SIG-M5 (cell line): ENCODE results near the gene RAD18.

Source experiments
- DNase-seq: peaks from one replicate; lab custom pipeline; 2025; lab: John Stamatoyannopoulos, UW

RAD18 gene

GRCh38 chr3:8985411-8985831 is 22.1 kb upstream of the RAD18 start:
- DNase-seq: no peak

- no peak for DNase-seq
Observed at GRCh38 chr3:8984526-8984925, 21.3 kb upstream of the RAD18 start.

- no peak for DNase-seq
Observed at GRCh38 chr3:8984081-8984480, 20.8 kb upstream of the RAD18 start.

GRCh38 chr3:8983591-8983990 is 20.3 kb upstream of the RAD18 start:
- no peak for DNase-seq

- no peak for DNase-seq
Observed at GRCh38 chr3:8983026-8983425, 19.8 kb upstream of the RAD18 start.

GRCh38 chr3:8982509-8982908 is 19.2 kb upstream of the RAD18 start:
- DNase-seq: no peak

GRCh38 chr3:8981700-8982099 is 18.4 kb upstream of the RAD18 start:
- no peak for DNase-seq

- no peak for DNase-seq
Observed at GRCh38 chr3:8981296-8981695, 18.0 kb upstream of the RAD18 start.

- no peak for DNase-seq
Observed at GRCh38 chr3:8980756-8981257, 17.5 kb upstream of the RAD18 start.

- DNase-seq: no peak
Observed at GRCh38 chr3:8979262-8979661, 16.0 kb upstream of the RAD18 start.

GRCh38 chr3:8978551-8978950 is 15.3 kb upstream of the RAD18 start:
- DNase-seq: no peak

- DNase-seq: no peak
Observed at GRCh38 chr3:8976540-8977182, 13.4 kb upstream of the RAD18 start.

GRCh38 chr3:8975081-8976020 is 12.1 kb upstream of the RAD18 start:
- DNase-seq: no peak

- no peak for DNase-seq
Observed at GRCh38 chr3:8974458-8974857, 11.2 kb upstream of the RAD18 start.

- no peak for DNase-seq
Observed at GRCh38 chr3:8972639-8973038, 9.4 kb upstream of the RAD18 start.

- DNase-seq: no peak
Observed at GRCh38 chr3:8970971-8971589, 7.8 kb upstream of the RAD18 start.

GRCh38 chr3:8969241-8969640 is 6.0 kb upstream of the RAD18 start:
- no peak for DNase-seq

GRCh38 chr3:8968375-8968882 is 5.2 kb upstream of the RAD18 start:
- no peak for DNase-seq

GRCh38 chr3:8967553-8967952 is 4.3 kb upstream of the RAD18 start:
- no peak for DNase-seq

- no peak for DNase-seq
Observed at GRCh38 chr3:8966820-8967348, 3.6 kb upstream of the RAD18 start.

- DNase-seq: no peak
Observed at GRCh38 chr3:8966150-8966819, 3.0 kb upstream of the RAD18 start.
